AG04449 (cell line): Measurements from ENCODE around the gene YIPF6.
"Not testable (repeated sequence)": the region's sequence is repeated elsewhere in the genome, so short reads cannot be mapped to it uniquely, and the experiment has no call there.

Experiments
- CTCF ChIA-PET: fragments of 350-600 bp; formaldehyde crosslinking; extraction: SDS; loops from one replicate; lab custom pipeline; 2021; ENCODE audit warnings: antibody characterized with exemption; lab: Yijun Ruan, JAX
- POLR2A ChIA-PET: fragments of 400-600, 350-600 bp; formaldehyde crosslinking; extraction: SDS; loops from one replicate; lab custom pipeline; 2020; ENCODE audit warnings: antibody characterized with exemption, inconsistent platforms; lab: Yijun Ruan, JAX
- DNase-seq: peaks from one replicate; pipeline ENCODE4 v3.0.0-alpha.2; 2010; ENCODE audit warnings: low read depth, low spot score
- H3K4me3 ChIP-seq: 2 replicates; pipeline ENCODE4 v1.5.1; 2011; ENCODE audit warnings: low read depth, mild to moderate bottlenecking, control low read depth, low read length
- TF ChIP-seq, protein P1 (sequence below): IDR thresholded peaks from one replicate; pipeline ENCODE4 v1.5.1; 2011; ENCODE audit warnings: mild to moderate bottlenecking, moderate library complexity, low read length, control low read depth, inconsistent platforms; ENCODE audit not compliant: insufficient read depth; ENCODE audit errors: missing control alignments

Gene YIPF6

DNA sequence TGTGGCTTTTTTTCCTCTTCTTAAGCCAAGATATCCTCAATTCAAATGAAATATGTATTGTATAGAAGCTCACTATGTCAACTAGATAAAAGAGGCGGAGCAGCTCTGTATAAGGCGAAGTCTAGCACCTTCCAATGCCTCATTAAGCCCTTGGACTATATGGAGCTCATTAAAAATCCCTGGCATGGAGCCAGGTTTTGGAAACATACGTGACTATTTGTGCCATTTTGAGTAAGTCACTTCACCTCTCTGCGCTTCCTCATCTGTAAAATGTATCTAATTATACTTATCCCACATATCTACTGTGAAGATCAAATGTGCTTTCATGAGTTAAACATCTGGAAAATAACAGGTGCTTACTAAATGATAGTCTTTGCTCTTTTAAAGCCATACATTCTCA is 57.2 kb downstream of the YIPF6 start:
- DNase-seq, result no peak
- TF ChIP-seq, protein P1, sequence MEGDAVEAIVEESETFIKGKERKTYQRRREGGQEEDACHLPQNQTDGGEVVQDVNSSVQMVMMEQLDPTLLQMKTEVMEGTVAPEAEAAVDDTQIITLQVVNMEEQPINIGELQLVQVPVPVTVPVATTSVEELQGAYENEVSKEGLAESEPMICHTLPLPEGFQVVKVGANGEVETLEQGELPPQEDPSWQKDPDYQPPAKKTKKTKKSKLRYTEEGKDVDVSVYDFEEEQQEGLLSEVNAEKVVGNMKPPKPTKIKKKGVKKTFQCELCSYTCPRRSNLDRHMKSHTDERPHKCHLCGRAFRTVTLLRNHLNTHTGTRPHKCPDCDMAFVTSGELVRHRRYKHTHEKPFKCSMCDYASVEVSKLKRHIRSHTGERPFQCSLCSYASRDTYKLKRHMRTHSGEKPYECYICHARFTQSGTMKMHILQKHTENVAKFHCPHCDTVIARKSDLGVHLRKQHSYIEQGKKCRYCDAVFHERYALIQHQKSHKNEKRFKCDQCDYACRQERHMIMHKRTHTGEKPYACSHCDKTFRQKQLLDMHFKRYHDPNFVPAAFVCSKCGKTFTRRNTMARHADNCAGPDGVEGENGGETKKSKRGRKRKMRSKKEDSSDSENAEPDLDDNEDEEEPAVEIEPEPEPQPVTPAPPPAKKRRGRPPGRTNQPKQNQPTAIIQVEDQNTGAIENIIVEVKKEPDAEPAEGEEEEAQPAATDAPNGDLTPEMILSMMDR, result no peak
- ChIA-PET CTCF (no interaction called here), POLR2A (no interaction called here)
- no peak overlapping the region for H3K4me3 ChIP-seq

DNA sequence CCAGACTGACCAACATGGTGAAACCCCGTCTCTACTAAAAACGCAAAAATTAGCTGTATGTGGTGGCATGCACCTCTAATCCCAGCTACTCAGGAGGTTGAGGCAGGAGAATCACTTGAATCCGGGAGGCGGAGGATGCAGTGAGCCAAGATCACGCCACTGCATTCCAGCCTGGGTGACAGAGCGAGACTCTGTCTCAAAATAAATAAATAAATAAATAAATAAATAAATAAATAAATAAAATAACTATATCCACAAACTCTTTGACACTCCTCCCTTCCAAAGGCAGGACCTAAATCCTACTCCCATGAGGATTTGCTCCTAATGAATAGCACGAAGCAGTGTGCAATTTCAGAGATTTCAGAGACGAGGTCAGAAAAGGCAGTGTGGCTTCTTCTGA is 58.3 kb downstream of the YIPF6 start:
- H3K4me3 ChIP-seq, CTCF ChIA-PET, DNase-seq, POLR2A ChIA-PET: not testable (repeated sequence)

DNA sequence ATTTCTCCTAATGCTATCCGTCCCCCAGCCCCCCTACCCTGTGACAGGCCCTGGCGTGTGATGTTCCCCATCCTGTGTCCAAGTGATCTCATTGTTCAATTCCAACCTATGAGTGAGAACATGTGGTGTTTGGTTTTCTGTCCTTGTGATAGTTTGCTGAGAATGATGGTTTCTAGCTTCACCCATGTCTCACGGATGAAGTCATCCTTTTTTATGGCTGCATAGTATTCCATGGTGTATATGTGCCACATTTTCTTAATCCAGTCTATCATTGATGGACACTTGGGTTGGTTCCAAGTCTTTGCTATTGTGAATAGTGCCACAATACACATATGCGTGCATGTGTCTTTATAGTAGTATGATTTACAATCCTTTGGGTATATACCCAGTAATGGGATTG is 61.1 kb downstream of the YIPF6 start:
- CTCF ChIA-PET, POLR2A ChIA-PET, H3K4me3 ChIP-seq, DNase-seq: not testable (repeated sequence)

DNA sequence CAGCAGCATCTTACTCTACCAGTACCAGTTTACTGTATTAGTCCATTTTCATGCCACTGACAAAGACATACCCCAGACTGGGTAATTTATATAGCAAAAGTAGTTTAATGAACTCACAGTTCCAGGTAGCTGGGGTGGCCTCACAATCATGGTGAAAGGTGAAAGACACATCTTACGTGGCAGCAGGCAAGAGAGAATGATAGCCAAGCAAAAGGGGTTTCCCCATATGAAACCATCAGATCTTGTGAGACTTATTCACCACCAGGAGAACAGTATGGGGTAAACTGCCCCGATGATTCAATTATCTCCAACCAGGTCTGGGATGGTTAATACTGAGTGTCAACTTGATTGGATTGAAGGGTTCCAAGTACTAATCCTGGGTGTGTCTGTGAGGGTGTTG is 69.3 kb downstream of the YIPF6 start:
- CTCF ChIA-PET, result no interaction called here
- H3K4me3 ChIP-seq, result no peak overlapping the region
- TF ChIP-seq, protein P1, result no peak
- POLR2A ChIA-PET, result no interaction called here
- no peak for DNase-seq

DNA sequence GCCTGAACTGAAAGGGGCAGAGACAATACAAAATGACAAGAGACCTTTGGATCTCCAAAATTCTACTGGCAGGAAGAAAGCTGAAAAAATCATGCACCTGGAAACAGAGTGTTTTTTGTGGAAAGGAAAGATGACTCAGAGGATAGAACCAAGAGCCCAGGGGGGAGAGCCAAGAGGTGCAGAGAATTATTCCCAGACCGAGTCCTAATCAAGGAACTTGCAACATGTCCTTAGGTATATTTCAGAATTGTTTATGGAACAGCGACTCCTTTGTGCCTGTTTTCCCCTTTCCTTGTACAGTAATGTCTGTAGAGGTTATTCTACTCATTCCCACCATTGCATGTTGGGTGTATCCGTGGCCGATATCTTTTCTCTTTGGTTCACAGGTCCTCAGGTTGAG is 71.7 kb downstream of the YIPF6 start:
- TF ChIP-seq, protein P1, result no peak
- H3K4me3 ChIP-seq, result no peak overlapping the region
- POLR2A ChIA-PET, result no interaction called here
- CTCF ChIA-PET, result no interaction called here
- no peak for DNase-seq

DNA sequence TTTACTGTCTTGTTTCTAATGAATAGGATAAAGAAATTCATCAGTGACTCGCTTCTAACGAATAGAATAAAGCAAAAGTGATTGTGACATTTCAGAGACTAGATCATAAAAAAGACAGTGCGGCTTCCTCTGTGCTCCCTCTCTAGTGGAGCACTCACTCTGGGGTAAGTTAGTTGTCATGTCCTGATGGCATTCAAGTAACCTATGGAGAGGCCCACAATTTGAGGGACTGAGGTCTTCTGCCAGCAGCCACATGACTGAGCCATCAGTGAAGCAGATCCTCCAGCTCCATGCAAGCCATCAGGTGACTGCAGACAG is 72.4 kb downstream of the YIPF6 start:
- POLR2A ChIA-PET, result no interaction called here
- TF ChIP-seq, protein P1, result no peak
- DNase-seq, result no peak
- CTCF ChIA-PET, result no interaction called here
- H3K4me3 ChIP-seq, result no peak overlapping the region

DNA sequence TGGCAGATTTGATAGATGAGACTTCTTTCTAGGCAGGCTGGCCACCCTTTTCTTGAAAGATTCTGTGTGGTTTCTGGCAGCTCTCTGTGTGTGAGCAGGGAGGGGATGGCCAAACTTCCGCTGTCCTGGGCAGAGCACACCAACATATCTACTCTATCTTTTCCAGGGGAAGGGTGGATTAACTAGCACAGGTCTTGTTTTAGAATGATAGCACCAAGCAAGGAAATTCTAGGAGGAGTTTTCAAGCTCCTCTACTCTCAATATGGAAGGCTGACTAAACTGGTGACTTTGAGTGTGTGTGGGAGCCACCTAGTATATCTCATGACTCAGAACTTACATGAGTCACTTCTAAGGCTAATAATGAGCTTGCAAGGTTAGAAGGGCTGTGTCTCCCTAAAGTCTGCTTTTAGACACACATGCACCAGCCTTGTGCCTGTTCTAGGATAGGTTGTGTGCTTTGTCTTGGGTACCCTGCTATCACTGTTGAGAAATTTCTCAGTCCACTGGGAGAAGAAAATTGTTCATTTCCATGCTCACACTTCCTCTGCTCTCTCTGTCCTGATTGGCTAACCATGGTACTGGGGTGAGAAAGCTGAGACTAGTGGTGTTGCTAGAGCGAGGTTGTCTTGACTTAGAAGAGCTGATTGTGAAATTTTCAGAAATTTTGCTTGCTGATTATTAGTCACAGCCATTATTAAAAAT is 72.9 kb downstream of the YIPF6 start:
- DNase-seq, result peak; percentile 23
- H3K4me3 ChIP-seq, result no peak overlapping the region
- POLR2A ChIA-PET, result no interaction called here
- CTCF ChIA-PET, result no interaction called here
- TF ChIP-seq, protein P1, result no peak
